ENCODE measurements around the gene TSC2. TPM values are rescaled to one million over a fixed set of nuclear protein-coding genes. Genes with fewer than 3 reads are reported as not detected.
"Not testable (repeated sequence)": the region's sequence is repeated elsewhere in the genome, so short reads cannot be mapped to it uniquely, and the experiment has no call there.

TSC2 gene
- total RNA-seq, 4 donors from 2014 or later = 98.4 to 220 (median 141) TPM

GRCh38 chr16:2124694-2125444 is 77.1 kb downstream of the TSC2 start:
- H3K27me3 ChIP-seq, H3K36me3 ChIP-seq, H3K9me3 ChIP-seq: not testable (repeated sequence)
- peaks cover 0 to 57% (median 10%) of the 10 kb centered on the region in 4 donors for H3K4me1 ChIP-seq
- peak overlapping the region; percentile 71 to 96 (median 81) for H3K27ac ChIP-seq
- H3K4me3 ChIP-seq = peak overlapping the region in 2 of 4 donors; percentile 11 to 37
- DNase-seq = peak in 1 of 3 donors; percentile 53

GRCh38 chr16:2125609-2126008 is 77.8 kb downstream of the TSC2 start:
- peaks cover 0 to 57% (median 10%) of the 10 kb centered on the region in 4 donors for H3K4me1 ChIP-seq
- H3K9me3 ChIP-seq, H3K27me3 ChIP-seq, DNase-seq, H3K36me3 ChIP-seq: not testable (repeated sequence)
- H3K4me3 ChIP-seq = peak overlapping the region in 1 of 4 donors; percentile 37
- peak overlapping the region; percentile 71 to 96 (median 81) for H3K27ac ChIP-seq

GRCh38 chr16:2126161-2126743 is 78.5 kb downstream of the TSC2 start:
- peak overlapping the region; percentile 40 to 96 (median 80) for H3K27ac ChIP-seq
- not testable (repeated sequence) for H3K36me3 ChIP-seq, H3K4me3 ChIP-seq, DNase-seq, H3K27me3 ChIP-seq, H3K9me3 ChIP-seq
- peaks cover 0 to 57% (median 10%) of the 10 kb centered on the region in 4 donors for H3K4me1 ChIP-seq

- peaks cover 0 to 57% (median 10%) of the 10 kb centered on the region in 4 donors for H3K4me1 ChIP-seq
- peak overlapping the region; percentile 40 to 96 (median 80) for H3K27ac ChIP-seq
- not testable (repeated sequence) for H3K36me3 ChIP-seq, H3K4me3 ChIP-seq, DNase-seq, H3K9me3 ChIP-seq, H3K27me3 ChIP-seq
Measured at GRCh38 chr16:2126928-2127556, 79.3 kb downstream of the TSC2 start.

GRCh38 chr16:2127630-2128280 is 80.0 kb downstream of the TSC2 start:
- H3K36me3 ChIP-seq, H3K4me3 ChIP-seq, H3K27me3 ChIP-seq, H3K9me3 ChIP-seq: not testable (repeated sequence)
- Histone ChIP-seq H3K4me1 (peaks cover 0 to 51% (median 10%) of the 10 kb centered on the region in 4 donors), H3K27ac (peak overlapping the region in 3 of 4 donors; percentile 72 to 96 (median 88))
- TF ChIP-seq POLR2A (IDR thresholded peaks at IDR 0.05) = peak in 1 of 2 donors; percentile 19
- DNase-seq = peak in 1 of 3 donors; percentile 60

GRCh38 chr16:2129251-2129650 is 81.5 kb downstream of the TSC2 start:
- H3K4me3 ChIP-seq, DNase-seq, H3K9me3 ChIP-seq, H3K36me3 ChIP-seq, H3K27me3 ChIP-seq: not testable (repeated sequence)
- Histone ChIP-seq H3K4me1 (peaks cover 0 to 39% (median 10%) of the 10 kb centered on the region in 4 donors), H3K27ac (peak overlapping the region in 1 of 4 donors; percentile 72)

- H3K4me1 ChIP-seq = peaks cover 0 to 36% (median 10%) of the 10 kb centered on the region in 4 donors
- not testable (repeated sequence) for H3K27ac ChIP-seq, DNase-seq, H3K9me3 ChIP-seq, H3K36me3 ChIP-seq, H3K27me3 ChIP-seq, H3K4me3 ChIP-seq
Measured at GRCh38 chr16:2129890-2130447, 82.2 kb downstream of the TSC2 start.

- H3K36me3 ChIP-seq, H3K9me3 ChIP-seq, DNase-seq, H3K4me1 ChIP-seq, H3K4me3 ChIP-seq, H3K27me3 ChIP-seq: not testable (repeated sequence)
- peak overlapping the region in 1 of 4 donors; percentile 43 for H3K27ac ChIP-seq
Measured at GRCh38 chr16:2133797-2134196, 86.0 kb downstream of the TSC2 start.

- H3K4me1 ChIP-seq, H3K27me3 ChIP-seq, H3K9me3 ChIP-seq, H3K36me3 ChIP-seq, DNase-seq: not testable (repeated sequence)
- Histone ChIP-seq H3K27ac (peak overlapping the region; percentile 59 to 83 (median 72)), H3K4me3 (peak overlapping the region; percentile 38 to 71 (median 55))
Measured at GRCh38 chr16:2135071-2135470, 87.3 kb downstream of the TSC2 start.

Data from Peyer's patch (tissue), 4 donors.